ENCODE measurements around the gene FOXP1.

DNA sequence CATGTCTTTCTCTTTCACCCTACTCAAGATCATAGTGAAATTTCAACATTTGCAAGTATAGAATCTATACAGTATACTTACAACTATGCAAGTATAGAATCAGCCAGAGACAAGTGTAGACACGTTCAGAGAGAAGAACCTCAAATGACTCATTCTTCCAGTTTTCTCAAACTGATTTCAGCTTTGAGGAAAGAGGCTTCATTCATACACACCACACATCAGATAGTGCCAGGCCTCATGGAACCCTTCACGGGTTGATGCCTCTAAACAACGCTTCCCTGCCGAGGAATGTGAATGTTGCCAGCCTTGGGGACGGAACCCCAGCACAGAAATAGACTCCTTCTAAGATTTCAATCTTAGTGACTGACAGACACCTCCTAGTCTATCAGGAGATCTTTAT, 135.7 kb downstream of the FOXP1 start:
- TF ChIP-seq, protein P1, sequence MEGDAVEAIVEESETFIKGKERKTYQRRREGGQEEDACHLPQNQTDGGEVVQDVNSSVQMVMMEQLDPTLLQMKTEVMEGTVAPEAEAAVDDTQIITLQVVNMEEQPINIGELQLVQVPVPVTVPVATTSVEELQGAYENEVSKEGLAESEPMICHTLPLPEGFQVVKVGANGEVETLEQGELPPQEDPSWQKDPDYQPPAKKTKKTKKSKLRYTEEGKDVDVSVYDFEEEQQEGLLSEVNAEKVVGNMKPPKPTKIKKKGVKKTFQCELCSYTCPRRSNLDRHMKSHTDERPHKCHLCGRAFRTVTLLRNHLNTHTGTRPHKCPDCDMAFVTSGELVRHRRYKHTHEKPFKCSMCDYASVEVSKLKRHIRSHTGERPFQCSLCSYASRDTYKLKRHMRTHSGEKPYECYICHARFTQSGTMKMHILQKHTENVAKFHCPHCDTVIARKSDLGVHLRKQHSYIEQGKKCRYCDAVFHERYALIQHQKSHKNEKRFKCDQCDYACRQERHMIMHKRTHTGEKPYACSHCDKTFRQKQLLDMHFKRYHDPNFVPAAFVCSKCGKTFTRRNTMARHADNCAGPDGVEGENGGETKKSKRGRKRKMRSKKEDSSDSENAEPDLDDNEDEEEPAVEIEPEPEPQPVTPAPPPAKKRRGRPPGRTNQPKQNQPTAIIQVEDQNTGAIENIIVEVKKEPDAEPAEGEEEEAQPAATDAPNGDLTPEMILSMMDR (IDR thresholded peaks at IDR 0.05; ENCODE audit: insufficient read depth, low read depth, low read length), result no peak
- TF ChIP-seq EZH2 (IDR thresholded peaks at IDR 0.05; ENCODE audit: insufficient read depth, low read length), result no peak

Measured in astrocyte (in vitro differentiated cells and primary cell).